ENCODE results near the gene MGRN1.

DNA sequence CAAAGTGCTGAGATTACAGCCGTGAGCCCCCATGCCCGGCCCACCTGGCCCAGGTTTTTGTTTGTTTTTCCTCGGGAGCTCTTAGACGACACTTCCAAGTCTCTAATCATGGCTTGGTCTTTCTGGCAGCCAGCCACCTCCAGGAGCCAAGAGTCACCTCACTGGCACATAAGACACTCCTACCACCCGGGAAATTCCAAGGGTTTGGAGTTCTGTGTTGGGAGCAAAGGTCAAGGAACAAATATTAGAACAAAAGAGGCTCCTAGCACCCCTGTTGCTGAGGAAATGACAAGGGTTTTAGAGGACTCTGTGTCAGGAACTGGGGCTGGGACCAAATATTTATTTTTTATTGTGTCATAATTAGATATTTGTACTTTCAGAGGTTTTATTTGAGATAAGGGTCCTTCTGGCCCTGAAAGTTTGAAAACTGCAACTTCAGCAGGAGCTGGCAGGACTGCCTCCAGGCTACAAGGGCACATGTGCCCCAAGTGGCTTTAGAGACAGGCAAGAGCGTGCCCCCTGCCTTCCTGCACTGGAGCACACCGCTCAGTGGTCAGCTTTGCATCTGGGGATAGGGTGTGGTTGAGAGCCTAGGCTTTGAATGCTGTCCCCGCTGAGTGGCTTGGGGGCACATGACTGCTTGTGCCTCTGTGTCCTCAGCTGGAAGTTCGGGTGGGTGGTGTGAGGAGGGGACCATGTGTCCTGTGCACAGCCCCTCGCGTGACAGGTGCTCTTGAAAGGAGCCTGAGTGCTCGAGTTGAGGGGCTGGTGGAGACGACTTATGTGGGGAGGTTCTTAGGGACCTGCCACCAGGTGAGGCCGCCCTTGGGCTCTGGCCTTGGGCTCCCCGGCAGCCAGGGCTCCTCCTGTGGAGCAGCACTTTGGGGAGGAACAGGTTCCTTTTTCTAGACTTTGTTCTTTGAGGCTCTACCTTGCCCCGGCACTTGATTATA is 29.7 kb downstream of the MGRN1 start:
- TF ChIP-seq CTCF (IDR thresholded peaks at IDR 0.05) (no peak), POLR2AphosphoS5 (IDR thresholded peaks at IDR 0.05) (no peak), POLR2A (IDR thresholded peaks at IDR 0.05) (no peak), EP300 (IDR thresholded peaks at IDR 0.05) (no peak)
